B cell (primary cell): ENCODE results near the gene SEPTIN3. TPM values are rescaled to one million over a fixed set of nuclear protein-coding genes. Genes with fewer than 3 reads are reported as not detected.
A peak's percentile ranks its signal among the peaks of the same experiment; 100 is the strongest.

Source experiments
- ATAC-seq: fragments of 200-7000 bp; cut with Tn5 transposase; one replicate; pipeline ENCODE4 v1.10.0; 2021; ENCODE audit warnings: low read depth, mild to moderate bottlenecking, moderate number of reproducible peaks, moderate library complexity
- CTCF ChIA-PET: fragments of 350-600 bp; sonication (Branson Sonifier 250); formaldehyde crosslinking; loops from one replicate; lab custom pipeline; 2021; ENCODE audit warnings: antibody characterized with exemption, inconsistent platforms; lab: Charles Lee
- POLR2A ChIA-PET: fragments of 350-600 bp; sonication (Branson Sonifier 250); formaldehyde crosslinking; loops from one replicate; lab custom pipeline; 2021; ENCODE audit warnings: antibody characterized with exemption; lab: Charles Lee
- DNase-seq: peaks from one replicate; pipeline ENCODE4 v3.0.0; 2013
- H2AFZ ChIP-seq: 2 replicates; pipeline ENCODE4 v1.6.1; 2012; ENCODE audit warnings: mild to moderate bottlenecking, low read depth, low read length; ENCODE audit not compliant: insufficient read depth, poor library complexity, severe bottlenecking
- H3K27ac ChIP-seq, 2 donors: 1 replicate in 1 of 2; 2 replicates in 1 of 2; pipeline ENCODE4 v1.5.1; 2012 to 2013; ENCODE audit warnings: low read length in 2 of 2, mild to moderate bottlenecking in 2 of 2, moderate library complexity in 1 of 2
- H3K27me3 ChIP-seq, 4 experiments: fragments of 200-600 bp in 1 of 4; sonication (generic) in 1 of 4; replicated peaks in 1 of 4; 1 replicate in 2 of 4; 2 replicates in 2 of 4; pipeline versions ENCODE4 v1.6.1 to v1.7.0; 2013 to 2016; ENCODE audit warnings: low read length in 3 of 4, mild to moderate bottlenecking in 2 of 4, mixed read lengths in 1 of 4, moderate library complexity in 1 of 4; ENCODE audit not compliant: insufficient read depth in 4 of 4, control insufficient read depth in 3 of 4; ENCODE audit errors: control extremely low read depth in 1 of 4
- H3K36me3 ChIP-seq, 2 experiments: replicated peaks in 1 of 2; 1 replicate in 1 of 2; 2 replicates in 1 of 2; pipeline versions ENCODE4 v1.6.1 to v1.7.1; 2013; ENCODE audit warnings: low read length in 1 of 2; ENCODE audit not compliant: insufficient read depth in 2 of 2, control insufficient read depth in 1 of 2; ENCODE audit errors: control extremely low read depth in 1 of 2, extremely low read depth in 1 of 2
- H3K4me1 ChIP-seq, 2 donors: fragments of 200-600 bp in 1 of 2; sonication (generic) in 1 of 2; 1 replicate in 1 of 2; 2 replicates in 1 of 2; pipeline versions ENCODE4 v1.5.1 to v1.6.1; 2013 to 2017; ENCODE audit warnings: low read length in 2 of 2; ENCODE audit not compliant: control insufficient read depth in 2 of 2, insufficient read depth in 2 of 2
- H3K4me2 ChIP-seq: replicated peaks from 2 replicates; pipeline ENCODE3; 2012; ENCODE audit warnings: mild to moderate bottlenecking, low read depth, low read length; ENCODE audit not compliant: poor library complexity, severe bottlenecking
- H3K4me3 ChIP-seq, 5 experiments: fragments of 200-600 bp in 1 of 5; sonication (generic) in 1 of 5; 1 replicate in 3 of 5; 2 replicates in 2 of 5; pipeline versions ENCODE4 v1.5.1 to v1.7.0; 2011 to 2016; ENCODE audit warnings: low read length in 4 of 5, mild to moderate bottlenecking in 4 of 5, low read depth in 2 of 5, control low read depth in 1 of 5, moderate library complexity in 1 of 5; ENCODE audit not compliant: insufficient read depth in 1 of 5; ENCODE audit errors: control extremely low read depth in 1 of 5, extremely low read depth in 1 of 5
- H3K79me2 ChIP-seq: fragments of 200-600 bp; sonication (generic); one replicate; pipeline ENCODE4 v1.6.0; 2016; ENCODE audit warnings: low read length; ENCODE audit not compliant: control insufficient read depth, insufficient read depth
- H3K9ac ChIP-seq: fragments of 200-600 bp; sonication (generic); 2 replicates; pipeline ENCODE4 v1.6.1; 2017; ENCODE audit warnings: mild to moderate bottlenecking, low read length, moderate library complexity
- H3K9me3 ChIP-seq, 3 donors: one replicate each; pipeline versions ENCODE4 v1.6.1 to v1.7.1; 2013; ENCODE audit warnings: low read length in 2 of 3; ENCODE audit not compliant: control insufficient read depth in 2 of 3, insufficient read depth in 1 of 3; ENCODE audit errors: control extremely low read depth in 1 of 3
- H4K20me1 ChIP-seq: 2 replicates; pipeline ENCODE4 v1.6.0; 2012; ENCODE audit warnings: mild to moderate bottlenecking, low read length; ENCODE audit not compliant: insufficient read depth, control insufficient read depth, poor library complexity, severe bottlenecking
- H3K27ac Mint-ChIP-seq: one replicate; pipeline ENCODE4 v1.8.0; 2021; ENCODE audit warnings: mixed read lengths
- H3K27me3 Mint-ChIP-seq: one replicate; pipeline ENCODE4 v1.8.0; 2021; ENCODE audit warnings: mixed read lengths
- H3K4me1 Mint-ChIP-seq: one replicate; pipeline ENCODE4 v1.8.0; 2021; ENCODE audit warnings: mixed read lengths
- H3K4me3 Mint-ChIP-seq: one replicate; pipeline ENCODE4 v1.8.0; 2021; ENCODE audit warnings: mixed read lengths
- H3K9me3 Mint-ChIP-seq: one replicate; pipeline ENCODE4 v1.8.0; 2022; ENCODE audit warnings: mixed read lengths; ENCODE audit not compliant: insufficient read depth
- CTCF ChIP-seq: fragments of 200-600 bp; IDR thresholded peaks from one replicate; pipeline ENCODE4 v1.8.0; 2022; ENCODE audit warnings: antibody characterized with exemption, mild to moderate bottlenecking
- EZH2 ChIP-seq: IDR thresholded peaks from 2 replicates; pipeline ENCODE4 v1.6.1; 2012; ENCODE audit warnings: borderline replicate concordance, low read depth, mild to moderate bottlenecking, moderate library complexity, low read length; ENCODE audit not compliant: insufficient read depth, poor library complexity, severe bottlenecking
- WGBS: methylation state at CpG from one replicate; pipeline ENCODE4 v1.1.5; 2013; ENCODE audit warnings: missing lambda C conversion rate; ENCODE audit not compliant: insufficient coverage; 5-methylcytosine and 5-hydroxymethylcytosine counted together
- intact Hi-C: fragments of 100-400 bp; cut with micrococcal nuclease; formaldehyde crosslinking; loops from one replicate; pipeline ENCODE4 v1.10.0; 2022
- polyA plus RNA-seq: library from polyadenylated mRNA; depleted of rRNA; stranded (reverse); fragments of >200 nt; gene quantifications from 2 replicates; pipeline ENCODE4 v1.2.3, GENCODE V29; 2012
- total RNA-seq, 2 donors: library from RNA; stranded (reverse); fragments of 120-200 nt in 1 of 2; gene quantifications; 1 replicate in 1 of 2; 2 replicates in 1 of 2; pipeline versions ENCODE4 v1.2.3 to v1.2.4, GENCODE V29; 2013 to 2022

SEPTIN3 gene
- total and polyA plus RNA-seq, 2 donors (not counting 1 experiment from before 2014, with no cell fraction given): 0.06 to 0.39 TPM

GRCh38 chr22:41928593-41929417 is 40.4 kb upstream of the SEPTIN3 start:
- WGBS: 49% methylated on average over 7 of the region's 14 CpGs

More at GRCh38 chr22:41928593-41929417, 40.4 kb upstream of the SEPTIN3 start:
- Histone ChIP-seq H3K4me3 (peak overlapping the region in 1 of 5 experiments; percentile 11), H3K4me1 (peaks cover 72 to 88% of the 10 kb centered on the region in 2 donors), H2AFZ (no peak overlapping the region), H3K9me3 (peaks cover 0 to 4% (median 0%) of the 10 kb centered on the region in 3 donors), H3K27me3 (no peaks in the 10 kb centered on the region), H3K9ac (peak overlapping the region; percentile 28), H3K79me2 (peaks cover 41% of the 10 kb centered on the region), H4K20me1 (peaks cover 13% of the 10 kb centered on the region), H3K4me2 (peak overlapping the region; percentile 93), H3K36me3 (peaks cover 0 to 17% of the 10 kb centered on the region in 2 experiments), H3K27ac (peak overlapping the region; percentile 94 to 95)
- TF ChIP-seq CTCF: no peak
- TF ChIP-seq EZH2: no peak
- H3K27ac Mint-ChIP-seq: peak overlapping the region; percentile 98
- peaks cover 62% of the 10 kb centered on the region for H3K4me1 Mint-ChIP-seq
- CTCF ChIA-PET: interaction anchor here (0.8 to 17.9 kb wide), 3 partner anchors 9 to 232 kb away, joined by 3 to 499 read pairs (median 4); no protein-coding TSS in a partner anchor
- ATAC-seq (peak; percentile 2), DNase-seq (peak; percentile 79)
- POLR2A ChIA-PET: interaction anchor here (0.6 to 16.8 kb wide), 6 partner anchors 6 to 96 kb away, joined by 5 to 960 read pairs (median 8); partner anchors contain the start of genes SHISA8, SREBF2, TNFRSF13C and WBP2NL
- no peaks in the 10 kb centered on the region for H3K27me3 Mint-ChIP-seq
- intact Hi-C loops: no loop called here
- peak overlapping the region; percentile 83 for H3K4me3 Mint-ChIP-seq
- H3K9me3 Mint-ChIP-seq: no peaks in the 10 kb centered on the region
